ENCODE measurements around the gene PLOD2.

DNA sequence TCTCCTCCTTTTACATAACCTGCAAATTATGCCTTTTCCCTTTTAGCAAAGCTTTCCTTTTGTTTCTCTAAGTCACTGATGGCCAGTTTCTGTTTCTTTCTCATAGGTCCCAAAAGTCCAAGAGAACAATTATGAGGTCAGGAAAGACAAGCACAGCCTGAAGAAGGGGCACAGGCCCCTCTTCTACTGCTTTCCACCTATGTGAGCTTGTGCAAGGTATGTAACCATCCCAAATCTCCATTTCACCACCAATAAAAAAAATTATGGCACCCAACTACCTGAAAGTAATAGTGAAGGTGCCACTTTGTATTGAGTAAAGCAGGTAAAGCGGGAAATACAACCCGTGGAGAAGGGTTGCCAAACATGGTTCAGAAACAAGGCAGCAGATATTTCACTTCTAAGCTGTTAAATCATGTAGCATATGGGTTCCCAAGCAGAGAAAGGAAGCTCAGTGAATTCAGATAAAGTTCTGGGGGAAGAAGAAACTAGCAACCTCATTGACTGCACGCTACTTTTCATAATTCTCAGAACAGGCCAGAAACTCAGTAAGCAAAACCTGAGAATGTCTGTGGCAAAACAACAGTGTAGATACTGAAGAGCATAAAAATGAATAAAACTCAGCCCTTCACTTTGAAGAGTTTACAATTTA lies 4.2 kb downstream of the PLOD2 start:
- TF ChIP-seq POLR2A (IDR thresholded peaks at IDR 0.05; ENCODE audit: low read length) (no peak), GATA1 (IDR thresholded peaks at IDR 0.05; ENCODE audit: low read depth, low read length) (no peak)

Measured in erythroblast (primary cell).